ENCODE results near the gene PMP22. TPM values are rescaled to one million over a fixed set of nuclear protein-coding genes. Genes with fewer than 3 reads are reported as not detected.

Gene PMP22
- total RNA-seq, 1 donor from 2014 or later = not detected

DNA sequence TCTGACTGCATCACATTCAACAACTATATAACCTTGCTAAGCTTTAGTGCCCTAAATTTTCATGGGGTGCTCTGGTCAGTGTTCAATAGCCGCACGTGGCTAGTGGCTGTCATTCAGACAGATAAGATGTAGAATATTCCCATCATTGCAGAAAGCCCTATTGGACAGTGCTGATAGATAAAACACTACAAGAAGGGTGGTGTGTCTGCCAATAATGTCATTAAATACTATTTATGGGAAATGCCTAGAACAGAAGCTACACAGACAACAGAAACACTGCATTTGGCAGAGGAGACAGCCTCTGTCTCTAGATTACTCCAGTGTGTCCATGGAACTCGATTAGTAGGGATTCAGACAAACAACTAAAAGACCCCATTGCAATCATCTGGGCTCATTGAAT is 28.4 kb upstream of the PMP22 start:
- CTCF ChIA-PET = no interaction called here
- intact Hi-C loops (cut with micrococcal nuclease) = no loop called here
- Mint-ChIP-seq H3K9me3 (no peaks in the 10 kb centered on the region), H3K27ac (no peak overlapping the region), H3K36me3 (ENCODE audit: low read depth) (no peaks in the 10 kb centered on the region), H3K4me1 (no peaks in the 10 kb centered on the region), H3K27me3 (no peaks in the 10 kb centered on the region), H3K4me3 (no peak overlapping the region)
- TF ChIP-seq, protein P1, sequence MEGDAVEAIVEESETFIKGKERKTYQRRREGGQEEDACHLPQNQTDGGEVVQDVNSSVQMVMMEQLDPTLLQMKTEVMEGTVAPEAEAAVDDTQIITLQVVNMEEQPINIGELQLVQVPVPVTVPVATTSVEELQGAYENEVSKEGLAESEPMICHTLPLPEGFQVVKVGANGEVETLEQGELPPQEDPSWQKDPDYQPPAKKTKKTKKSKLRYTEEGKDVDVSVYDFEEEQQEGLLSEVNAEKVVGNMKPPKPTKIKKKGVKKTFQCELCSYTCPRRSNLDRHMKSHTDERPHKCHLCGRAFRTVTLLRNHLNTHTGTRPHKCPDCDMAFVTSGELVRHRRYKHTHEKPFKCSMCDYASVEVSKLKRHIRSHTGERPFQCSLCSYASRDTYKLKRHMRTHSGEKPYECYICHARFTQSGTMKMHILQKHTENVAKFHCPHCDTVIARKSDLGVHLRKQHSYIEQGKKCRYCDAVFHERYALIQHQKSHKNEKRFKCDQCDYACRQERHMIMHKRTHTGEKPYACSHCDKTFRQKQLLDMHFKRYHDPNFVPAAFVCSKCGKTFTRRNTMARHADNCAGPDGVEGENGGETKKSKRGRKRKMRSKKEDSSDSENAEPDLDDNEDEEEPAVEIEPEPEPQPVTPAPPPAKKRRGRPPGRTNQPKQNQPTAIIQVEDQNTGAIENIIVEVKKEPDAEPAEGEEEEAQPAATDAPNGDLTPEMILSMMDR (IDR thresholded peaks at IDR 0.05) = no peak
- no peak for ATAC-seq (ENCODE audit: low read depth)
- POLR2A ChIA-PET = no interaction called here
- DNase-seq = no peak

DNA sequence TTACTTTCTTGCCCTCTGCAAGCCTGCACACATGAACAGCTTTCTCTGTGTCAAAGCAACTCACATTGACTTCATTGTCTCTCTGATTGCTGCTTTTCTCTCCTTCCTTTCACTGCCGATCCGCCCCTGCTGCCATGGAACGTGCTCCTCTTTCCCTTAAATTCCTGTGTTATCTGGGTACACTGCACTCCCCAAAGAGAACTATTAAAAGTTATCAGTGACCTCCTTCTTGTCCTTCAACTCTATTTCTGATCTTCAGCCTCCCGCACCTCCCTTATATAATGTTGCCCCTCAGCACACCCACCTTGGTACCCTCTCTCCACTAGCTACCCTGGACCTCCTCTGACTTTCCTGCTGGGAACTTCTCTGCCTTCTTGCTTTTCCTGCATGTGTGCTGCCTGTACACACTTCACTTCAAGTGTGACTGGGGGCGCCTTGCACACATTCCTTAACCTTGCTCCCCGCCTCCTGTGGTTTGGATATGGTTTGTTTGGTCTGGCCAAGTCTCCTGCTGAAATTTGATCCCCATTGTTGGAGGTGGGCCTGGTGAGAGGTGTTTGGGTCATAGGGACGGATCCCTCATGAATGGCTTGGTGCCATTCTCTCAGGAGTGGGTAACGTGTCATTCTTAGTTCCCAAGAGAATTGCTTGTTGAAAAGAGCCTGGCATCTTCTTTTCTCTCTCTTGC is 26.7 kb upstream of the PMP22 start:
- intact Hi-C loops (cut with micrococcal nuclease) = no loop called here
- Mint-ChIP-seq H3K4me1 (no peaks in the 10 kb centered on the region), H3K27me3 (peaks cover 12% of the 10 kb centered on the region), H3K27ac (no peak overlapping the region), H3K36me3 (ENCODE audit: low read depth) (no peaks in the 10 kb centered on the region), H3K9me3 (no peaks in the 10 kb centered on the region), H3K4me3 (no peak overlapping the region)
- ChIA-PET CTCF (no interaction called here), POLR2A (no interaction called here)
- no peak for DNase-seq
- no peak for ATAC-seq (ENCODE audit: low read depth)
- TF ChIP-seq, protein P1 (IDR thresholded peaks at IDR 0.05) = no peak

DNA sequence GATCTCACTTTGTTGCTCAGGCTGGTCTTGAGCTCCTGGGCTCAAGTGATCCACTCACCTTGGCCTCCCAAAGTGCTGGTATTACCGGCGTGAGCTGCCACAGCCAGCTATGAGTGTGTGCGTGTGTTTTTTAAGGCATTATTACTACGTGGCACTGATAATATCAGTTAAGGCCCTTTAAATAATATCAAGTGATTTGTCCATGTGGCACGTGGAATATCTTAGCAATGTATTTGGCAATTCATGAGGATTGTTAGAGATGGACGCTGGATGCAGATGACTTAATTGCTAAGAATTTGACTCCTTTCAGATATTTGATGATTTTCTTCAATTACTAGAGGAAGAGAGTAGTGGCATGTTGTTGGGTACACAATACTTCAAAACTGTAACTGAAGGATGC is 25.5 kb upstream of the PMP22 start:
- H3K4me1 Mint-ChIP-seq = no peaks in the 10 kb centered on the region
- ChIA-PET POLR2A (no interaction called here), CTCF (no interaction called here)
- H3K9me3 Mint-ChIP-seq = no peaks in the 10 kb centered on the region
- no peaks in the 10 kb centered on the region for H3K36me3 Mint-ChIP-seq (ENCODE audit: low read depth)
- DNase-seq (no peak), ATAC-seq (ENCODE audit: low read depth) (no peak)
- H3K4me3 Mint-ChIP-seq = no peak overlapping the region
- H3K27me3 Mint-ChIP-seq = peaks cover 12% of the 10 kb centered on the region
- H3K27ac Mint-ChIP-seq = no peak overlapping the region
- intact Hi-C loops (cut with micrococcal nuclease) = no loop called here
- TF ChIP-seq, protein P1 (IDR thresholded peaks at IDR 0.05) = no peak

DNA sequence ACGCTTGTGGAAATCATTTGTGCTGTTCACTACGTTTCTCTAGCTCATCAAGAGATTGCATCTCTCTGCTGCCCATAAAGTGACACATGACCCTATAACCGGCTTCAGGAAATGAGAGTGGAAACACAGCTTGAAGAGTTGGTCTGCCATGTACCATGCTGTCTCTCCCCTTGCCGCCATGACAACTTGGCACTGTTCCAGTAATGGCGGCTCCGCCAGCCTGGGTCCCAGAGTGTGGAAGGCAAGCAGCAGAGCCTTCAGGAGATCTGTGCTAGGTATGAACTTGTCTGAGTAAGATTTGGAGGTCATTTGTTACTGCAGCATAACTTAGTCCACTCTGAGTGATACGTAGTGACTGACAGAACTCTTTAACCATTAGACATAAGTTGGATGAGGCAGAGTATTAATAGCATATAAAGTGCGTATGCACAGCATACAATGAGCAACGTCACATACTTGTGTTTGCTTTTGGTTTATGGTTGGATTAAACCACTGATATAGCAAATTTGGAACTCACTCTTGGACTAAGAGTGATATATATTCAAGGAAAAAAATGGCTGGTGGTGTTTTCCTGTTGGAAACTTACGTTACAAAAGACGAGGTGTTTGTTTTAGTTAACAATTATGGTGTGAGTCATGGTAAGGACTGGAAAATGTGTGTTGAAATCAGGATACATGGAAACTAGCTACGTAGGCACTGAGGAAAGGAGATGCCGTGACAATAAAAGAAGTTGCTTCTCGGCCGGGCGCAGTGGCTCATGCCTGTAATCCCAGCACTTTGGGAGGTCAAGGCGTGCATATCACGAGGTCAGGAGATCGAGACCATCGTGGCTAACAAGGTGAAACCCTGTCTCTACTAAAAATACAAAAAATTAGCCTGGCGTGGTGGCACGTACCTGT is 24.4 kb upstream of the PMP22 start:
- Mint-ChIP-seq H3K4me1 (no peaks in the 10 kb centered on the region), H3K27ac (no peak overlapping the region), H3K36me3 (ENCODE audit: low read depth) (no peaks in the 10 kb centered on the region), H3K27me3 (peaks cover 12% of the 10 kb centered on the region), H3K9me3 (no peaks in the 10 kb centered on the region), H3K4me3 (no peak overlapping the region)
- CTCF ChIA-PET = no interaction called here
- ATAC-seq (ENCODE audit: low read depth) (no peak), DNase-seq (no peak)
- TF ChIP-seq, protein P1 (IDR thresholded peaks at IDR 0.05) = no peak
- intact Hi-C loops (cut with micrococcal nuclease) = no loop called here
- POLR2A ChIA-PET = no interaction called here

DNA sequence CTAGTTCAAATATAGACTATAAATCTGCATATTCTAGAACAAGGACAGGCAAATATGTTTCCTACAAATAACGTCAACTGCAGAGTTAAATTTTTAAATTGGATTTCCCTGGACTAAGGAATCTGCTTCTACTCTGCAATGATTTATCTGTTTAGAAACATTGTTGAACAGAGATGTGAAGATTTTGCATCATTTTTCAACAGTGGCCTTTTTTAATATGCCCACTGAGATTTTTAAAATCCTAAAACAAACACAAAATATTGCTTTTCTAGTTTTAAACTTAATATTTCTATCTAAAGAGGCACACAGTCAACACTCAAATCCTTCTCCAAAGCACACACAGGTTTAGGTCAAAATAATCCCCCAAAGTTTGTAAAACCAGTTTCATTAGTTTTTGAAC is 23.7 kb upstream of the PMP22 start:
- no peak for ATAC-seq (ENCODE audit: low read depth)
- H3K27me3 Mint-ChIP-seq = peaks cover 12% of the 10 kb centered on the region
- no peak overlapping the region for H3K27ac Mint-ChIP-seq

More for the DNA sequence above, 23.7 kb upstream of the PMP22 start:
- TF ChIP-seq, protein P1 (IDR thresholded peaks at IDR 0.05) = no peak
- H3K4me3 Mint-ChIP-seq = no peak overlapping the region
- intact Hi-C loops (cut with micrococcal nuclease) = no loop called here
- H3K4me1 Mint-ChIP-seq = no peaks in the 10 kb centered on the region
- POLR2A ChIA-PET = no interaction called here
- no peaks in the 10 kb centered on the region for H3K9me3 Mint-ChIP-seq
- H3K36me3 Mint-ChIP-seq (ENCODE audit: low read depth) = no peaks in the 10 kb centered on the region
- CTCF ChIA-PET = no interaction called here
- DNase-seq = no peak

Data from activated B cell treated with CpG ODN at 0.5 μM for 24 hours (primary cell).